K562 (cell line): ENCODE results near the gene PIGB. TPM values are rescaled to one million over a fixed set of nuclear protein-coding genes. Genes with fewer than 3 reads are reported as not detected.

Experiments
- ARNT ChIP-seq, 2 experiments: fragments of 450-650 bp; IDR thresholded peaks; 2 replicates each; pipeline ENCODE4 v1.6.1; 2016; ENCODE audit warnings: mild to moderate bottlenecking in 1 of 2
- BHLHE40 ChIP-seq: IDR thresholded peaks from 2 replicates; pipeline ENCODE4 v1.6.1; 2011; ENCODE audit warnings: low read length, improper control_type of control experiment
- DLX4 ChIP-seq: fragments of 250-450 bp; sonication (Bioruptor Pico); IDR thresholded peaks from 2 replicates; pipeline ENCODE4 v1.6.1; 2021; ENCODE audit warnings: mild to moderate bottlenecking
- ELF1 ChIP-seq: fragments of 200-800 bp; sonication (Bioruptor generic); IDR thresholded peaks from 2 replicates; pipeline ENCODE4 v1.6.1; 2016; ENCODE audit warnings: missing genetic modification characterization, missing compliant biosample characterization
- MTA3 ChIP-seq: fragments of 450-650 bp; formaldehyde crosslinking; IDR thresholded peaks from 2 replicates; pipeline ENCODE4 v1.6.1; 2017; ENCODE audit warnings: mild to moderate bottlenecking, borderline replicate concordance
- POLR2AphosphoS2 ChIP-seq: IDR thresholded peaks from 2 replicates; pipeline ENCODE4 v1.6.1; 2012; ENCODE audit warnings: low read length, improper control_type of control experiment
- PYGO2 ChIP-seq: fragments of 450-650 bp; IDR thresholded peaks from 2 replicates; pipeline ENCODE4 v1.6.1; 2016; ENCODE audit warnings: mild to moderate bottlenecking, missing genetic modification characterization, moderate library complexity, missing compliant biosample characterization
- TEAD4 ChIP-seq, 2 experiments: sonication (generic) in 1 of 2; formaldehyde crosslinking in 1 of 2; IDR thresholded peaks; 2 replicates each; pipeline versions ENCODE4 v1.6.1 to v1.8.0; 2012 to 2022; ENCODE audit warnings: borderline replicate concordance in 1 of 2, inconsistent platforms in 1 of 2, low read length in 1 of 2, mild to moderate bottlenecking in 1 of 2, missing genetic modification reagents in 1 of 2
- ZBTB12 ChIP-seq: fragments of 250-450 bp; sonication (Bioruptor Pico); IDR thresholded peaks from 2 replicates; pipeline ENCODE4 v1.4.0; 2020
- ZBTB2 ChIP-seq: fragments of 450-650 bp; IDR thresholded peaks from 2 replicates; pipeline ENCODE4 v1.6.1; 2016; ENCODE audit warnings: antibody characterized with exemption
- ZNF134 ChIP-seq: fragments of 250-450 bp; sonication (Bioruptor Pico); conservative IDR thresholded peaks from 2 replicates; pipeline ENCODE4 v1.4.0; 2020
- ZNF592 ChIP-seq: fragments of 450-650 bp; IDR thresholded peaks from 2 replicates; pipeline ENCODE4 v1.6.1; 2017; ENCODE audit warnings: antibody characterized with exemption, mild to moderate bottlenecking
- ZNF75A ChIP-seq: fragments of 450-650 bp; formaldehyde crosslinking; IDR thresholded peaks from 2 replicates; pipeline ENCODE4 v1.4.0; 2020; ENCODE audit warnings: mild to moderate bottlenecking
- polyA plus RNA-seq, 8 experiments: library from polyadenylated mRNA; depleted of rRNA in 4 of 8; stranded (reverse) in 5 of 8; unstranded in 3 of 8; fragments of >200 nt; fragmentation: Nextera tagmentation in 2 of 8; fragmentation: Illumina TruSeq in 1 of 8; extraction: Ambion mirVana in 2 of 8; extraction: Trizol in 1 of 8; gene quantifications; 2 replicates each; pipeline versions ENCODE4 v1.2.1 to v1.2.3, GENCODE V29; 2011 to 2014; ENCODE audit warnings: inconsistent platforms in 1 of 8, missing spikeins in 1 of 8
- total RNA-seq, 7 experiments: library from RNA; depleted of rRNA in 6 of 7; stranded (reverse); fragments of >200 nt in 6 of 7; fragmentation: Illumina TruSeq in 2 of 7; extraction: Trizol in 2 of 7; gene quantifications; 2 replicates each; pipeline versions ENCODE4 v1.2.1 to v1.2.3, GENCODE V29; 2011 to 2021; ENCODE audit warnings: low replicate concordance in 1 of 7
- TF ChIP-seq, protein P1 (sequence below): fragments of 200-800 bp; sonication (Bioruptor generic); IDR thresholded peaks from 2 replicates; pipeline ENCODE4 v1.6.1; 2017; ENCODE audit warnings: missing genetic modification characterization, missing compliant biosample characterization
- TF ChIP-seq, protein P2 (sequence below), 3 experiments: IDR thresholded peaks in 2 of 3; conservative IDR thresholded peaks in 1 of 3; 2 replicates each; pipeline ENCODE4 v1.5.1; 2011 to 2012; ENCODE audit warnings: low read length in 3 of 3, mild to moderate bottlenecking in 3 of 3, control low read depth in 2 of 3, improper control_type of control experiment in 1 of 3, inconsistent platforms in 1 of 3, low read depth in 1 of 3, mixed read lengths in 1 of 3, moderate library complexity in 1 of 3; ENCODE audit not compliant: insufficient read depth in 2 of 3

Gene PIGB
- total and polyA plus RNA-seq, 9 of the 15 experiments (the other 6 are each of a cell fraction or from before 2014, with no cell fraction given) = 9.9 to 32.3 (median 18.2) TPM

DNA sequence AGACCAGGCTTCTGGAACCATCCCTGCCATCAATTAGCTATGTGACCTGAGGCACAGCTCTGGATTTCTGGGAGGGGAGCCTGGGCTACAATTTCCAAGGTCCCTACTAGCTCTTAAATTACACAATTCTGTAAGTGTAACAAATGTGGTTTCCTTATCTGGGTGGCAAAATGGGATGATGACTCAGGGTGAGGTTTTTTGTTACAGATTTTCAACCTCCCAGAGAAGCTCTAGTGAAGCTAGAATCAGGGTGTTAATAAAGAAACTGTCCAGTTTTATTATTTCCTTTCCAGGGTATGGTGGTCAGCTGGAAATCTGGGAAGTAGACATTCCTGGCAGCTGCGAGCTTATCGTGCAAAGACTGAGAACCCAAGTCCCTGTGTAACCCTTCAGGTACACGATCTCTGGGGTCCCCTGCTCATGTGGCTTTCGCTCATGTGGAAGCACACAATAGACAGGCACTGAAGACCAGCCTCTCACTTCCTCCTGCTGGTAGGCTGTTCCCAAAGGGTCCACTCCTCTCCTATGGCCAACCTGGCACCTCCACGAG, 36.7 kb upstream of the PIGB start (continued):
- TF ChIP-seq MTA3 (no peak), ZBTB12 (CRISPR knock-in tag) (no peak), POLR2AphosphoS2 (no peak), ELF1 (tag) (no peak), ARNT (IDR thresholded peaks at IDR 0.05) (peak in 1 of 2 experiments; percentile 70; a peak in 1 of 4 replicates), PYGO2 (tag) (no peak), ZNF134 (CRISPR knock-in tag) (no peak), ZNF75A (CRISPR knock-in tag) (no peak), BHLHE40 (no peak), ZBTB2 (no peak; the same call in 1 of the 2 replicates), DLX4 (CRISPR knock-in tag) (no peak), ZNF592 (peak; percentile 82), TEAD4 (IDR thresholded peaks at IDR 0.05; ENCODE audit: low read length) (peak; percentile 79), TEAD4 (CRISPR knock-in tag; IDR thresholded peaks at IDR 0.05; ENCODE audit: borderline replicate concordance) (no peak)
- TF ChIP-seq, protein P1, sequence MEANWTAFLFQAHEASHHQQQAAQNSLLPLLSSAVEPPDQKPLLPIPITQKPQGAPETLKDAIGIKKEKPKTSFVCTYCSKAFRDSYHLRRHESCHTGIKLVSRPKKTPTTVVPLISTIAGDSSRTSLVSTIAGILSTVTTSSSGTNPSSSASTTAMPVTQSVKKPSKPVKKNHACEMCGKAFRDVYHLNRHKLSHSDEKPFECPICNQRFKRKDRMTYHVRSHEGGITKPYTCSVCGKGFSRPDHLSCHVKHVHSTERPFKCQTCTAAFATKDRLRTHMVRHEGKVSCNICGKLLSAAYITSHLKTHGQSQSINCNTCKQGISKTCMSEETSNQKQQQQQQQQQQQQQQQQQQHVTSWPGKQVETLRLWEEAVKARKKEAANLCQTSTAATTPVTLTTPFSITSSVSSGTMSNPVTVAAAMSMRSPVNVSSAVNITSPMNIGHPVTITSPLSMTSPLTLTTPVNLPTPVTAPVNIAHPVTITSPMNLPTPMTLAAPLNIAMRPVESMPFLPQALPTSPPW (CRISPR knock-in tag) = peak; percentile 57
- TF ChIP-seq, protein P2, sequence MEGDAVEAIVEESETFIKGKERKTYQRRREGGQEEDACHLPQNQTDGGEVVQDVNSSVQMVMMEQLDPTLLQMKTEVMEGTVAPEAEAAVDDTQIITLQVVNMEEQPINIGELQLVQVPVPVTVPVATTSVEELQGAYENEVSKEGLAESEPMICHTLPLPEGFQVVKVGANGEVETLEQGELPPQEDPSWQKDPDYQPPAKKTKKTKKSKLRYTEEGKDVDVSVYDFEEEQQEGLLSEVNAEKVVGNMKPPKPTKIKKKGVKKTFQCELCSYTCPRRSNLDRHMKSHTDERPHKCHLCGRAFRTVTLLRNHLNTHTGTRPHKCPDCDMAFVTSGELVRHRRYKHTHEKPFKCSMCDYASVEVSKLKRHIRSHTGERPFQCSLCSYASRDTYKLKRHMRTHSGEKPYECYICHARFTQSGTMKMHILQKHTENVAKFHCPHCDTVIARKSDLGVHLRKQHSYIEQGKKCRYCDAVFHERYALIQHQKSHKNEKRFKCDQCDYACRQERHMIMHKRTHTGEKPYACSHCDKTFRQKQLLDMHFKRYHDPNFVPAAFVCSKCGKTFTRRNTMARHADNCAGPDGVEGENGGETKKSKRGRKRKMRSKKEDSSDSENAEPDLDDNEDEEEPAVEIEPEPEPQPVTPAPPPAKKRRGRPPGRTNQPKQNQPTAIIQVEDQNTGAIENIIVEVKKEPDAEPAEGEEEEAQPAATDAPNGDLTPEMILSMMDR (IDR thresholded peaks at IDR 0.05 in 2 of 3, conservative IDR thresholded peaks at IDR 0.05 in 1 of 3; ENCODE audit: insufficient read depth in 2 of 3, low read depth in 1 of 3, low read length in 3 of 3) = no peak
